Embryonic facial prominence (tissue), 1 donor: Measurements from ENCODE around the gene NBDY.
"Not testable (repeated sequence)": the region's sequence is repeated elsewhere in the genome, so short reads cannot be mapped to it uniquely, and the experiment has no call there.

Experiments used
- DNase-seq: peaks from one replicate; pipeline ENCODE4 v3.0.0-alpha.2; 2016; ENCODE audit errors: extremely low spot score

Gene NBDY, protein sequence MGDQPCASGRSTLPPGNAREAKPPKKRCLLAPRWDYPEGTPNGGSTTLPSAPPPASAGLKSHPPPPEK

GRCh38 chrX:56729152-56729850 is at the start of gene NBDY:
NBDY (plus strand) TSS chrX:56729243; CDS start chrX:56729354, 111 bp downstream.
- peak; percentile 31 for DNase-seq

DNA sequence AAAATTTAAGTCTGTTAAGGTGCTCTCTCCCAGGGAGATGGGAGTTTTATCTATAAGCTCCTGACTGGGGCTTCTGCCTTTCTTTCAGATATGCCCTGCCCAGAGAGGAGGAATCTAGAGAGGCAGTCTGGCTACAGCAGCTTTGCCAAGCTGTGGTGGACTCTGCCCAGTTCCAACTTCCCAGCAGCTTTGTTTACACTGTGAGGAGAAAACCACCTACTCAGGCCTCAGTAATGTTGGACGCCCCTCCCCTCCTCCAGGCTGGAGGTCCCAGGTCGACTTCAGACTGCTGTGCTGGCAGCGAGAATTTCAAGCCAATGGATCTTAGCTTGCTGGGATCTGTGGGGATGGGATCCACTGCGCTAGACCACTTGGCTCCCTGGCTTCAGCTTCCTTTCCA is 24.5 kb upstream of the NBDY start:
- not testable (repeated sequence) for DNase-seq

DNA sequence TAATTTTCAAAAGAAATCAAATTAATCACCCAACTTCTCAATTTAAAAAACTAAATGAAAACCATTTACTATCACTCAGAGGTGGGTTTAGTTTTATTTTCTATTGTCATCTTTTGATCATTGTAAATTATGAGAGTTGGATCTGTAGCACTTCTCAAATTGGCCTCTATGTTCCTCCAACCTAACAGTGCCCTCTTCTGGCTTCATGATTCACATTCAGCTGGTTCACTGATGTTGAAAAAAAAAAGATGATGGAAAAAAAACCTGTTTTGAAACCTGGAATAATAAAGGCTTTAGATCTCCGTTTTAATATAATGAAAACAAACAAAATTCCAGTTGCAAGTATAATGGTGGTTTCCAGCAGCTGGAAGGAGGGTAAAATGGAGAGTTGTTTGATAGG is 2.4 kb upstream of the NBDY start:
- peak; percentile 24 for DNase-seq

DNA sequence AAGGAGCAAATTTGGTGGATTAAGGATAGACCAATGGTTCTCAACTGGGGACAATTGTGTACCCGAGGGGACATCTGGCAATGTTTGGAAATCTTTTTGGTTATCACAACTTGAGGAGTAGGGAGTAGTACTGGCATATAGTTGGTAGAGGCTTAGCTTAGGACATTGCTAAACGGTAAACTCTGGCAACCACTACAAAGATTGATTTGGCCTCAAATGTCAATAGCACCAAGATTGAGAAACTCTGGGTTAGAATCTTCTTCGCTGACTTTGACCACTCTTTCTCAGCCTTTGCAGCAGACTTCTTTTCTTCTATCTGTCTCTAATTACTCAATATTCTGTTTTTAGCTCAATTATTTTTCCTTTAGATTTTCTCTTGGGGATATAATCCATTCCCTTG is 1.5 kb upstream of the NBDY start:
- no peak for DNase-seq

- DNase-seq = no peak
Observed at GRCh38 chrX:56728321-56728720, 722 bp upstream of the NBDY start.

DNA sequence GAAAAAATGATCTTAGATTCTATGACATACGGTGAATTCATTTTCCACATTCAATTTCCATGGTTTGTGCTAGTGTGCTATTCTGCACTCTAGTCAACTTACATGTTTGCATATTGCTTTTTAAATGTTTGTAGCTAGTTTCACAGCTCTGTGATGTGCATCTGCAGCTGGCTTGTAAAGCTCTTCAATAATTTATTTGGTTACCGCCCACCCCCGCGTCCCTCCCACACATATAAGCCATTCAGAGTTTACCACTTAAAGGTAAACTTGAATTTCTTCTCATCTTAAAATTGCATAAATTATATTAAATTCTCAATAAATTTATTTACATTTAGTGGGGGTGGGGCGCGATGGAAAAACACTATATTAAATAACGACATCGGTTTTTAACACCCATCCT is 291 bp upstream of the NBDY start:
- no peak for DNase-seq

DNA sequence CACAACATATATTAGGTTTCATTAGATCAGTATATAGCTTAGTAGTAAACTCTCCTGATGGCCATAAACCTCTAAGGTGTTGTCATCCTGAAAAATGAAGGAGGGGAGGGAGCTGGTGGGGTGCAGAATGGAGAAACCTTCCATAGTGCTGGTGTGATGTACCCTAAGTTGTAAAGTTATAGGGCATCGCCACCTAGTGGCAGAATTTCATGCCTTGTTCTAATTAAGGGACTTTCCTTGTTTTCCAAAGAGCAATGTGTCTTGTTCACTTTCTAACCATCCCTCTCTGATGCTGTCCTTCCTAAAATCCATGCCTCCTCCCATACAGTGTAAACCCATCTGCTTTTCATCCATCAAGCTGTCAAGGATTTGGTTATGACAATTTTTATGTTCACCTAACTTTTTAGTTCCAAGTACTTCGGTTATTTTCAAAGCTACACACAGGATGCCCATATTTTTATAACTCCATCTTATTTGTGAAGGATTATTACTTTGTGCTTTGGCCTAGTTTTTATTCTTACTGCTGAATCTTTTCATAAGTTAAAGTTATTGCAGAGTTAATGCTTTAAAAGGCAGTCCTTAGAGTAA is 4.5 kb downstream of the NBDY start:
- no peak for DNase-seq

DNA sequence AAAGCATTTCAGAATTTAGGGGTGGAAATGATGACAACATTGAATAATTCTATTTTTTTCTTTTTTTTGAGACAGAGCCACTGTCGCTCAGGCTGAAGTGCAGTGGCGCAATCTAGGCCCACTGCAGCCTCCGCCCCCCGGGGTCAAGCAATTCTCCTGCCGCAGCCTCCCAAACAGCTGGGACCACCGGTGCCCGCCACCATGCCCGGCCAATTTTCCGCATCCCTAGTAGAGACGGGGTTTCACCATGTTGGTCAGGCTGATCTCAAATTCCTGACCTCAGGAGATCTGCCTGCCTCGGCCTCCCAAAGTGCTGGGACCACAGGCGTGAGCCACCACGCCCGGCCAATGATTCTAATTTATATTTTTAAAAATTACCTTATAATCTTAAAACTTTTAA is 7.2 kb downstream of the NBDY start:
- no peak for DNase-seq

DNA sequence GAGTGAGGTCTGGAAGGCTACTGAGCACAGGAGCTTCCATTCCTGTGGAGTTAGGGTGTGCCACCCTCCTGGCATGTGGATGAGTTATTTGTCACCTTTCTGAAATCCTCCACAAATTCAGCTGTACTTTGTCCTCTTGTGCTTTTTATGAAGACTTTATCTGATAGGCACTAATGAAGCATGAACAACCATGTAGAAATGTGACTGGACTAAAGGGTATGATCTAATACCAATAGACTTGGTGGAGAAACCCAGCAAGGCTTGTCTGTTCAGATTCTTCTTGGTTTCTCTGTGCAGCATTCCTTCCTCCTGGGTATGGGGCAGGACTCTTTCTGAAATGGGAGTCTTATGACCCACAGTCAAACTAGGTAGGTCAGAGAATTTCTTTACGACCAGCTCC is 9.6 kb downstream of the NBDY start:
- no peak for DNase-seq

GRCh38 chrX:56744996-56745395 is 16.0 kb downstream of the NBDY start:
- no peak for DNase-seq

DNA sequence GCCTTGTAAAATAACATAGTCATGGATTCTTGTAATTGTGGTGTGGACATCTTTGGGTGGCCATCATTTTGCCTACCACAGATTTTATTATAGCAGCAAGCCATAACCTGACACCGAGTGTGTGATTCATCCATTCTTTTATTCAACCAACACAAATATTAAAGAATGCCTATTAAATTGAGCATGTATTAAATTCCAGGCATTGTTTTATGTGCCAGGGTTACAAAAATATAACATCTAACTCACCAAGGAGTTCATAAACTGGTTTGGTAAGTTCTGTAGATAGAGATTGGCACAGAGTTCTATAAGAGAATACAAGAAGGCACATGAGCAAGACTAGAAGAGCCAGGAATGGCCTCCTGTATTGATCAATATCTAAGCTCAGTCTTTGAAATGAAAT is 18.0 kb downstream of the NBDY start:
- no peak for DNase-seq

- no peak for DNase-seq
Observed at GRCh38 chrX:56751071-56751470, 22.0 kb downstream of the NBDY start.

GRCh38 chrX:56757327-56757726 is 28.3 kb downstream of the NBDY start:
- DNase-seq = no peak

- DNase-seq = no peak
Observed at GRCh38 chrX:56758456-56758855, 29.4 kb downstream of the NBDY start.

DNA sequence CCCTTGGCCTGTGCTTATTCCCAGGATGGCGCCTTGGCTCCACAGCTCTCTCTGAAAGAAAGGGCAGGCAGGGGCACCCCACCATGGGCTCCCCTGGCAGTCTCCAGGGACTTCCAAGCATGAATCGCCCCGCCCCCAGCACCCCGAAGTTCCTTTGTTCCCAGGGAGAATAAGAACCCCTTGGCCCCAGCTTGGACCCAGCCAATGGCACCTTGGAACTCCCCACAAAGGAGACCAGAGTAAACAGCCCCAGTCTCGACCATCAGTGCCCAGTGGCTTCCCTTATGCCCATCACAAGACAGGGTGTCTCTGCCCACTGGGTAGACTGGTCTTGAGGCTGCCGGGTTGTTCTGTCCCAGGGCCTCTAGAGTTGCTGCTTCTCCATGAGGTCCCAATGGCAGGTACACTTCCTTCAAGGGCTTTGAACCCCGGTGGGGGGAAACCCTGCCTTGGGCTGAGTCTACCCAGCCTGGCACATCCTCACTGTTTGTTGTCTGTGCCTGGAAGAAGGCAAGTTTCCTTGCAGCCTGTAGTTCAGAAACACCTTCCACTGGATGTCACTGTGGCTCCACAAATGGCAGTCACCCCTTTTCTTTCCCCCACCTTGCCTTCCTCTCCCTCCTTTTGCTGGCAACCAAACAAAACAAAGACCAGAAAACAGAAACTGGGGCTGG is 30.8 kb downstream of the NBDY start:
- no peak for DNase-seq

- not testable (repeated sequence) for DNase-seq
Observed at GRCh38 chrX:56760410-56761124, 31.5 kb downstream of the NBDY start.

DNA sequence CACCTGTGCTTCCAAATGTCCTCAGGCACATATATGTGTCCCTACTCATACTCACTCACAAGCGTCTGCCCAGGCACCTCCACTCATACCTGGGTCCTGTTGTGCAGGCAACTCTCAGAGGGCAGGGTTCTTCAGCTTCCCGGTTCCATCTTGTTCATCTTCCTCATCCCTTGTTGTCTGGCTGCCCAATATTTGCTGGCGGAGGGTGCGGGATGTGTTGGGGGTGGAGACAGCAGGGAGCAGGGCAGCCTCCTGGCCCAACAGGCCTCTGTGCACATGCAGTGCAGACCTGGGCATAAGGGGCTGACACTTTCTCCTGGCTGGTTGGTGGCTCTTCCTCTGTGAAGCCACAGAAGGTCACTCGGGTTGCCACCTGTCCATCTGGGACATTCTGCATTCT is 32.1 kb downstream of the NBDY start:
- no peak for DNase-seq

DNA sequence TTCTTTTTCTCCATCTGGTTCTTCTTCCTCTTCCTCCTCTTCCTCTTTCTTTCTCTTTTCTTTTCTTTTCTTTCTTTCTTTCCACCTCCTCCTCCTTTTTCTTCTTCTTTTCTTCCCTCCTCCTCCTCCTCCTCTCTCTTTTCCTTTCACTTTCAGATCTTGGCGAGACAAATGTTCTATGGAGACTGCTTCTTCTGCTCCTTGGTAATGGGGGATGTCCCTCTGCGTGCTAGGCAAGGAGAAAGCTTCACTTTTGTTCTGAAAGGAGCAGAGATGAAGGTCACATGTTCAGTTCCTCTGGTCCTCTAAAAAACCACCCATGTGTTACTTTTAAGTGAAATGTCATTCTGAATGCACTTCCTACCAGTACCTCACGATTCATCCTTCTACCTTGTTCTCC is 33.2 kb downstream of the NBDY start:
- no peak for DNase-seq

GRCh38 chrX:56762707-56763555 is 33.9 kb downstream of the NBDY start:
- no peak for DNase-seq

GRCh38 chrX:56763556-56764152 is 34.6 kb downstream of the NBDY start:
- DNase-seq = no peak
